ENCODE results near the gene LHFPL6. TPM values are rescaled to one million over a fixed set of nuclear protein-coding genes. Genes with fewer than 3 reads are reported as not detected.
A peak's percentile ranks its signal among the peaks of the same experiment; 100 is the strongest.

The LHFPL6 gene
- total and polyA plus RNA-seq, 10 of the 15 experiments (the other 5 are each of a cell fraction or from before 2014, with no cell fraction given), result 0.11 to 4.6 (median 0.41) TPM

DNA sequence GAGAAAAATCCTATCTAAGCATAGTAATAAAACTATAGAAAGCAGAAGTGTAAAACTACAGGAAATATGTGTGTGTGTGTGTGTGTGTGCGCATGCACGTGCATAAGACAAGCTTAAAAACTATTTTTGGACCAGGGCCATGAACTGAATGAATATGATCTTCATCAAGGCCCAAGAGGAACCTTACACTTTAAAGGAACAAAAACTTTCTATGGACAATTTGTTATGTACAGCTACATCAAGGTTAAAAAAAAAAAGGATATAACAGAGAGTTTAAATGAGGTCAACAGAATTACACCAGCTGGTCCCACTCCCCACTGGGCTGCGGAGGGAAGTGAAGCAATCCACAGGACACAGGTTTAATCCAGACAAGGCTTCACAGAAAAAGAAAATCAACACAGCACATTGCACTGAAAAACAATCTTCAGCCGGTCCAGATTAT lies 151.1 kb downstream of the LHFPL6 start:
- ChIA-PET RAD21 (ENCODE audit: unreplicated experiment) (interaction anchor here (1.0 to 2.1 kb wide), 5 partner anchors 33 to 176 kb away, joined by 3 to 7 read pairs (median 4); no protein-coding TSS in a partner anchor), SMC1A (ENCODE audit: uncharacterized antibody, unreplicated experiment) (interaction anchor here (0.9 to 1.9 kb wide), 13 partner anchors 8 to 307 kb away, joined by 3 to 10 read pairs (median 4); no protein-coding TSS in a partner anchor), POLR2A (interaction anchor here (0.7 to 1.0 kb wide), 2 partner anchors 10 to 49 kb away, joined by 3 read pairs; no protein-coding TSS in a partner anchor), CTCF (interaction anchor here (0.8 to 1.8 kb wide), 6 partner anchors 10 to 178 kb away, joined by 3 to 5 read pairs (median 4); no protein-coding TSS in a partner anchor)
- Histone ChIP-seq H3K9ac (ENCODE audit: control insufficient read depth, insufficient read depth, low read length) (no peak overlapping the region), H3K4me2 (ENCODE audit: control insufficient read depth, insufficient read depth) (no peak overlapping the region), H2AFZ (ENCODE audit: control insufficient read depth, low read depth, low read length) (no peak overlapping the region), H3K36me3 (ENCODE audit: control insufficient read depth in 2 of 2, insufficient read depth in 2 of 2, low read length in 1 of 2) (no peaks in the 10 kb centered on the region), H3K27me3 (replicated peaks in 1 of 2; ENCODE audit: control insufficient read depth in 2 of 2, insufficient read depth in 2 of 2, low read length in 1 of 2) (no peaks in the 10 kb centered on the region), H3K9me3 (replicated peaks; ENCODE audit: control insufficient read depth, insufficient read depth, low read length) (no peaks in the 10 kb centered on the region), H3K4me1 (ENCODE audit: control insufficient read depth, insufficient read depth, low read length) (no peaks in the 10 kb centered on the region), H4K20me1 (ENCODE audit: control insufficient read depth, insufficient read depth) (no peaks in the 10 kb centered on the region), H3K79me2 (ENCODE audit: control insufficient read depth, insufficient read depth, low read length) (no peaks in the 10 kb centered on the region), H3K4me3 (no peak overlapping the region), H3K27ac (ENCODE audit: control insufficient read depth, insufficient read depth) (no peak overlapping the region)
- WGBS (ENCODE audit: insufficient coverage, insufficient replicate concordance, low lambda C conversion rate, missing lambda C conversion rate), result 20% methylated on average over 4 of the region's 4 CpGs
- DNase-seq (ENCODE audit: low read depth, low spot score) (no peak), ATAC-seq (peak; percentile 62), FAIRE-seq (no peak)
- in situ Hi-C loops (cut with MboI), result no loop called here
- TF ChIP-seq RB1 (IDR thresholded peaks at IDR 0.05; ENCODE audit: borderline replicate concordance) (no peak), TCF7 (IDR thresholded peaks at IDR 0.05; ENCODE audit: borderline replicate concordance) (no peak), ZBTB11 (CRISPR knock-in tag; IDR thresholded peaks at IDR 0.05) (no peak), MEF2A (IDR thresholded peaks at IDR 0.05; ENCODE audit: insufficient read depth, low read depth, low read length) (peak; percentile 54; the same call in 1 of the 2 replicates), CEBPZ (IDR thresholded peaks at IDR 0.05; ENCODE audit: low read depth, low read length) (no peak), MTA2 (IDR thresholded peaks at IDR 0.05; ENCODE audit: low read depth) (peak; percentile 27; the same call in 1 of the 2 replicates), SMARCA5 (IDR thresholded peaks at IDR 0.05) (no peak), GABPA (IDR thresholded peaks at IDR 0.05; ENCODE audit: low read depth) (no peak), SPI1 (IDR thresholded peaks at IDR 0.05; ENCODE audit: borderline replicate concordance, insufficient read depth, low read depth, low read length) (peak; percentile 77; the same call in 1 of the 2 replicates), EED (IDR thresholded peaks at IDR 0.05; ENCODE audit: low read depth) (no peak), BMI1 (IDR thresholded peaks at IDR 0.05; ENCODE audit: borderline replicate concordance) (no peak), MEF2B (IDR thresholded peaks at IDR 0.05; ENCODE audit: partially characterized antibody, poor library complexity, severe bottlenecking) (peak; percentile 76), IKZF2 (IDR thresholded peaks at IDR 0.05) (peak; percentile 48 to 51; a peak in 2 of 4 replicates), NBN (IDR thresholded peaks at IDR 0.05) (0 out of 2 replicates have a peak, but pooled peaks have one; percentile 15), BHLHE40 (IDR thresholded peaks at IDR 0.05; ENCODE audit: borderline replicate concordance in 1 of 2, low read depth in 2 of 2, low read length in 1 of 2) (peak; percentile 97 to 98)
- intact Hi-C loops (cut with micrococcal nuclease; ENCODE audit: unreplicated experiment), result no loop called here
- no TSS peak for BruUV-seq (replicated peaks)
